HL-60 (cell line): ENCODE results near the gene DNAAF3.
"Not testable (repeated sequence)": the region's sequence is repeated elsewhere in the genome, so short reads cannot be mapped to it uniquely, and the experiment has no call there.

Source experiments
- CTCF ChIP-seq: IDR thresholded peaks from one replicate; pipeline ENCODE4 v1.5.1; 2011; ENCODE audit warnings: low read length, control low read depth, inconsistent platforms; ENCODE audit not compliant: insufficient read depth
- GABPA ChIP-seq: IDR thresholded peaks from 2 replicates; pipeline ENCODE4 v1.6.1; 2012; ENCODE audit warnings: low read depth
- POLR2AphosphoS5 ChIP-seq: IDR thresholded peaks from 2 replicates; pipeline ENCODE4 v1.6.1; 2012; ENCODE audit warnings: low read depth
- REST ChIP-seq: IDR thresholded peaks from 2 replicates; pipeline ENCODE4 v1.6.1; 2012; ENCODE audit warnings: low read depth; ENCODE audit not compliant: insufficient replicate concordance

DNA sequence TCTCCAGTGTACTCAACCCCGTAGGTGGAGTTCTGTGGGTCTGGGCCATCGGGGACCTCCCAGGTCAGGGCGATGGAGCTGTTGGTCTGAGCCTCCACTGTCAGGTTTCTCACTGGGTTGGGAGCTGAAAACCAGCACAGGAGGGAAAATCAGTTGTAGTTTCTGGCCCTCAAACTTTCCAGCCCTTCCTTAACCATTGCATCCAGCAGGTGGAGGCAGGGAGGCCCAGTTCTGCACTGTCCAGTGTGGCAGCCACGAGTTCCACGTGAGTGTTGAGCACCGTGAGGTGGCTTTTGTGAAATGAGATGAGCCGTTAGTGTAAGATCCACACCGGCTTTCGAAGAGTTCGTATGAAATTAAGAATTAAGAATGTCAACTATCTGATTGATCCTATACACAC, 35.8 kb upstream of the DNAAF3 start:
- not testable (repeated sequence) for TF ChIP-seq GABPA, CTCF, POLR2AphosphoS5, REST
